ENCODE measurements around the gene PRMT2. TPM values are rescaled to one million over a fixed set of nuclear protein-coding genes. Genes with fewer than 3 reads are reported as not detected.

PRMT2 gene
- total RNA-seq, 1 experiment from 2014 or later, result 62.0 TPM

GRCh38 chr21:46621457-46622182 is 13.9 kb upstream of the PRMT2 start:
- no peak overlapping the region for H3K4me2 ChIP-seq (ENCODE audit: low read depth, low read length, poor library complexity, severe bottlenecking)
- H3K4me3 ChIP-seq (ENCODE audit: low read length), result no peak overlapping the region

DNA sequence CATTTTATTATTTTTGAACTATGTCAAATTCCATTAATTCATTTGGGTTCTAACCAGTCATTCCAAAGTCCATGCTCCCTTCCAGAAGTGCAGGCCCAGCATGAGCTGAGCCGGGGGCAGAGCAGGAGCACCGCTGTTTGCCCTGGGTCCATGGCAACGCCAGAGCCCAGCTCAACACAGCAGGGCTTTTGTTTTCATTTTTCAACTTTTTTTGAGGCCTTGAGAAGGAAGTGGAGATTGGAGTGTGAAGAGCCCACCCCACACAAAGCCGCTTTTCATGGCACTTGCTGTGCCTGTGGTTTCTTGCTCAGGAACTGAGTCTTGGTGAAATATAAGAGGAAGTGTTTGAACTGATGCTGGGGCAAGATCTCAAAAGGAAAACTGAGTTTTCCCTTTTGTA is 13.2 kb upstream of the PRMT2 start:
- Histone ChIP-seq H3K4me3 (ENCODE audit: low read length) (no peak overlapping the region), H3K4me1 (ENCODE audit: low read length) (no peaks in the 10 kb centered on the region), H3K9ac (ENCODE audit: low read length) (no peak overlapping the region), H3K4me2 (ENCODE audit: low read depth, low read length, poor library complexity, severe bottlenecking) (no peak overlapping the region), H3K79me2 (ENCODE audit: low read length) (no peaks in the 10 kb centered on the region), H2AFZ (ENCODE audit: low read length) (no peak overlapping the region), H3K9me2 (replicated peaks; ENCODE audit: insufficient read depth, low read length) (no peaks in the 10 kb centered on the region), H3K9me3 (ENCODE audit: low read length) (no peaks in the 10 kb centered on the region), H4K20me1 (ENCODE audit: insufficient read depth, low read depth, low read length) (no peaks in the 10 kb centered on the region), H3K36me3 (ENCODE audit: insufficient read depth, low read length) (no peaks in the 10 kb centered on the region), H3K27me3 (ENCODE audit: low read length) (no peaks in the 10 kb centered on the region; the same call in 1 of the 2 replicates), H3K27ac (ENCODE audit: low read length) (no peak overlapping the region)
- no peak for DNase-seq

More at GRCh38 chr21:46621457-46622182, 13.9 kb upstream of the PRMT2 start:
- Histone ChIP-seq H3K36me3 (ENCODE audit: insufficient read depth, low read length) (no peaks in the 10 kb centered on the region), H4K20me1 (ENCODE audit: insufficient read depth, low read depth, low read length) (no peaks in the 10 kb centered on the region), H3K27me3 (ENCODE audit: low read length) (no peaks in the 10 kb centered on the region; the same call in 1 of the 2 replicates), H3K79me2 (ENCODE audit: low read length) (no peaks in the 10 kb centered on the region), H3K27ac (ENCODE audit: low read length) (no peak overlapping the region), H3K9me2 (replicated peaks; ENCODE audit: insufficient read depth, low read length) (no peaks in the 10 kb centered on the region), H3K4me1 (ENCODE audit: low read length) (no peaks in the 10 kb centered on the region), H3K9ac (ENCODE audit: low read length) (no peak overlapping the region), H2AFZ (ENCODE audit: low read length) (no peak overlapping the region), H3K9me3 (ENCODE audit: low read length) (no peaks in the 10 kb centered on the region)
- DNase-seq, result no peak

DNA sequence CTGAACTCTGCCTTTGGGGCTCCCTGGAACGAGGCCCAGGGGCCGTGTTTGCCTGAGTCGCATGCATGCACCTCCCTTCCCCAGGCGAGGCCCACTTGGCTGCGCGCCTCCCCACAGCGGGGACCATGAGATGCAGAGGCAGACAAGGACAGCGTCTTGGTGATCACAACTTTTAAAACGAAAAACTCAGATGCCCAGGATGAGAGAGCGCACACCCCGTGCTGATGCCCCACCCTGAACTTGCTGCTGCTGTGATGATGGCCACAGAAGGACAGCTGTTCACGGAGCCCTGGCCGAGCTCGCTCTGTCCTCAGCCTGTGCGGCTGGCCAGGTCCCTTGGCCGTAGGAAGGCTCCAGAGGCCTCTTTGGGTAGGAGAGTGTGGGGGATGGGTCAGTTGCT is 11.4 kb upstream of the PRMT2 start:
- Histone ChIP-seq H3K4me2 (ENCODE audit: low read depth, low read length, poor library complexity, severe bottlenecking) (no peak overlapping the region), H3K4me1 (ENCODE audit: low read length) (no peaks in the 10 kb centered on the region), H3K9me3 (ENCODE audit: low read length) (no peaks in the 10 kb centered on the region), H3K36me3 (ENCODE audit: insufficient read depth, low read length) (no peaks in the 10 kb centered on the region), H4K20me1 (ENCODE audit: insufficient read depth, low read depth, low read length) (no peaks in the 10 kb centered on the region), H3K9ac (ENCODE audit: low read length) (no peak overlapping the region), H2AFZ (ENCODE audit: low read length) (no peak overlapping the region), H3K79me2 (ENCODE audit: low read length) (no peaks in the 10 kb centered on the region), H3K9me2 (replicated peaks; ENCODE audit: insufficient read depth, low read length) (no peaks in the 10 kb centered on the region), H3K27ac (ENCODE audit: low read length) (no peak overlapping the region), H3K4me3 (ENCODE audit: low read length) (no peak overlapping the region), H3K27me3 (ENCODE audit: low read length) (no peaks in the 10 kb centered on the region; the same call in 1 of the 2 replicates)
- no peak for DNase-seq

GRCh38 chr21:46625759-46626158 is 9.7 kb upstream of the PRMT2 start:
- no peaks in the 10 kb centered on the region for H3K4me1 ChIP-seq (ENCODE audit: low read length)
- H3K27me3 ChIP-seq (ENCODE audit: low read length), result no peaks in the 10 kb centered on the region; the same call in 1 of the 2 replicates

GRCh38 chr21:46626536-46626935 is 8.9 kb upstream of the PRMT2 start:
- Histone ChIP-seq H3K27me3 (ENCODE audit: low read length) (no peaks in the 10 kb centered on the region; the same call in 1 of the 2 replicates), H4K20me1 (ENCODE audit: insufficient read depth, low read depth, low read length) (no peaks in the 10 kb centered on the region), H3K9ac (ENCODE audit: low read length) (no peak overlapping the region), H3K9me3 (ENCODE audit: low read length) (no peaks in the 10 kb centered on the region), H3K36me3 (ENCODE audit: insufficient read depth, low read length) (no peaks in the 10 kb centered on the region), H2AFZ (ENCODE audit: low read length) (no peak overlapping the region), H3K4me1 (ENCODE audit: low read length) (no peaks in the 10 kb centered on the region), H3K4me3 (ENCODE audit: low read length) (no peak overlapping the region), H3K9me2 (replicated peaks; ENCODE audit: insufficient read depth, low read length) (no peaks in the 10 kb centered on the region), H3K79me2 (ENCODE audit: low read length) (no peaks in the 10 kb centered on the region), H3K27ac (ENCODE audit: low read length) (no peak overlapping the region), H3K4me2 (ENCODE audit: low read depth, low read length, poor library complexity, severe bottlenecking) (no peak overlapping the region)
- no peak for DNase-seq

More at GRCh38 chr21:46625759-46626158, 9.7 kb upstream of the PRMT2 start:
- no peak overlapping the region for H3K9ac ChIP-seq (ENCODE audit: low read length)
- H3K4me2 ChIP-seq (ENCODE audit: low read depth, low read length, poor library complexity, severe bottlenecking), result no peak overlapping the region
- no peak for DNase-seq
- no peak overlapping the region for H2AFZ ChIP-seq (ENCODE audit: low read length)
- H3K27ac ChIP-seq (ENCODE audit: low read length), result no peak overlapping the region
- no peaks in the 10 kb centered on the region for H4K20me1 ChIP-seq (ENCODE audit: insufficient read depth, low read depth, low read length)
- H3K9me3 ChIP-seq (ENCODE audit: low read length), result no peaks in the 10 kb centered on the region
- no peaks in the 10 kb centered on the region for H3K79me2 ChIP-seq (ENCODE audit: low read length)
- no peaks in the 10 kb centered on the region for H3K9me2 ChIP-seq (replicated peaks; ENCODE audit: insufficient read depth, low read length)
- no peak overlapping the region for H3K4me3 ChIP-seq (ENCODE audit: low read length)
- H3K36me3 ChIP-seq (ENCODE audit: insufficient read depth, low read length), result no peaks in the 10 kb centered on the region

- no peak overlapping the region for H3K4me3 ChIP-seq (ENCODE audit: low read length)
- no peaks in the 10 kb centered on the region for H3K4me1 ChIP-seq (ENCODE audit: low read length)
- H3K27ac ChIP-seq (ENCODE audit: low read length), result no peak overlapping the region
These were observed 8.4 kb upstream of the PRMT2 start for GRCh38 chr21:46626975-46627501.

GRCh38 chr21:46627726-46628125 is 7.7 kb upstream of the PRMT2 start:
- no peaks in the 10 kb centered on the region for H3K79me2 ChIP-seq (ENCODE audit: low read length)
- no peaks in the 10 kb centered on the region; the same call in 1 of the 2 replicates for H3K27me3 ChIP-seq (ENCODE audit: low read length)
- no peak overlapping the region for H2AFZ ChIP-seq (ENCODE audit: low read length)
- H3K4me2 ChIP-seq (ENCODE audit: low read depth, low read length, poor library complexity, severe bottlenecking), result no peak overlapping the region
- no peak overlapping the region for H3K9ac ChIP-seq (ENCODE audit: low read length)
- no peaks in the 10 kb centered on the region for H3K36me3 ChIP-seq (ENCODE audit: insufficient read depth, low read length)
- H3K9me3 ChIP-seq (ENCODE audit: low read length), result no peaks in the 10 kb centered on the region
- no peaks in the 10 kb centered on the region for H4K20me1 ChIP-seq (ENCODE audit: insufficient read depth, low read depth, low read length)
- no peak overlapping the region for H3K27ac ChIP-seq (ENCODE audit: low read length)
- H3K4me1 ChIP-seq (ENCODE audit: low read length), result no peaks in the 10 kb centered on the region
- no peak overlapping the region for H3K4me3 ChIP-seq (ENCODE audit: low read length)
- no peaks in the 10 kb centered on the region for H3K9me2 ChIP-seq (replicated peaks; ENCODE audit: insufficient read depth, low read length)
- no peak for DNase-seq

More at GRCh38 chr21:46626975-46627501, 8.4 kb upstream of the PRMT2 start:
- H3K79me2 ChIP-seq (ENCODE audit: low read length), result no peaks in the 10 kb centered on the region
- no peak overlapping the region for H2AFZ ChIP-seq (ENCODE audit: low read length)
- no peaks in the 10 kb centered on the region for H3K9me3 ChIP-seq (ENCODE audit: low read length)
- H3K36me3 ChIP-seq (ENCODE audit: insufficient read depth, low read length), result no peaks in the 10 kb centered on the region
- no peaks in the 10 kb centered on the region for H4K20me1 ChIP-seq (ENCODE audit: insufficient read depth, low read depth, low read length)
- H3K4me2 ChIP-seq (ENCODE audit: low read depth, low read length, poor library complexity, severe bottlenecking), result no peak overlapping the region
- DNase-seq, result no peak
- no peaks in the 10 kb centered on the region; the same call in 1 of the 2 replicates for H3K27me3 ChIP-seq (ENCODE audit: low read length)
- H3K9me2 ChIP-seq (replicated peaks; ENCODE audit: insufficient read depth, low read length), result no peaks in the 10 kb centered on the region
- no peak overlapping the region for H3K9ac ChIP-seq (ENCODE audit: low read length)

- H3K27me3 ChIP-seq (ENCODE audit: low read length), result no peaks in the 10 kb centered on the region; the same call in 1 of the 2 replicates
- H3K9me2 ChIP-seq (replicated peaks; ENCODE audit: insufficient read depth, low read length), result no peaks in the 10 kb centered on the region
- H2AFZ ChIP-seq (ENCODE audit: low read length), result no peak overlapping the region
- H3K4me3 ChIP-seq (ENCODE audit: low read length), result no peak overlapping the region
- H4K20me1 ChIP-seq (ENCODE audit: insufficient read depth, low read depth, low read length), result no peaks in the 10 kb centered on the region
- H3K4me2 ChIP-seq (ENCODE audit: low read depth, low read length, poor library complexity, severe bottlenecking), result no peak overlapping the region
- H3K27ac ChIP-seq (ENCODE audit: low read length), result no peak overlapping the region
- no peak for DNase-seq
- no peaks in the 10 kb centered on the region for H3K79me2 ChIP-seq (ENCODE audit: low read length)
- H3K36me3 ChIP-seq (ENCODE audit: insufficient read depth, low read length), result no peaks in the 10 kb centered on the region
- H3K4me1 ChIP-seq (ENCODE audit: low read length), result no peaks in the 10 kb centered on the region
- no peak overlapping the region for H3K9ac ChIP-seq (ENCODE audit: low read length)
- no peaks in the 10 kb centered on the region for H3K9me3 ChIP-seq (ENCODE audit: low read length)
These were observed 6.6 kb upstream of the PRMT2 start for GRCh38 chr21:46628868-46629267.
